K562 (cell line): ENCODE data around the gene CACNA1C.

Experiments
- ARID1B ChIP-seq: fragments of 450-650 bp; IDR thresholded peaks from 2 replicates; pipeline ENCODE4 v1.6.1; 2016; ENCODE audit warnings: antibody characterized with exemption, mild to moderate bottlenecking, inconsistent platforms
- MXI1 ChIP-seq: IDR thresholded peaks from 2 replicates; pipeline ENCODE4 v1.6.1; 2011; ENCODE audit warnings: low read depth, mild to moderate bottlenecking, improper control_type of control experiment, low read length

DNA sequence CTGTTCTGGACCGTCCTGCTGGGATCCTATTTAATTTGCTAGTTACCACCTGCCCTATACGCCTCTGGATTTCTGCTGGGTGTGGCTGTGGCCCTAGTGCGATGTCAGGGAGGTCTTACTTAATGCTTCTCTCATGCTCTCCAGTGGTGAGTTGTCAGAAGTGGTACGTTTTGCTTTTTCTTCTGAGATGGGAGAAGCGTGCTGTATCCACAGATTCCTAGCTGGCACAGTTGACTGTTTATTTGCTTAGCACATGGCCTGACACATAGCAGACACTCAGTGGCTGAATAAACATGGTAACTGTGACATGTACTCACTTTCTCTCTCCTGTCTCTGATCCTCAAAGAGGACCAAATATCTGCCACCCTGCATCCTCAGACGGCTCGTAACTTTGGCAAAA is 107.3 kb downstream of the CACNA1C start:
- no peak for TF ChIP-seq MXI1
- TF ChIP-seq ARID1B = no peak
